ENCODE data around the gene EMD.

Gene EMD

GRCh38 chrX:154417157-154417556, 38.1 kb downstream of the EMD start:
- TF ChIP-seq Cebpa-rat (IDR thresholded peaks at IDR 0.05): no peak
- H3K4me1 ChIP-seq: peaks cover 7% of the 10 kb centered on the region
- no peak overlapping the region for H3K4me3 ChIP-seq
- H3K27me3 ChIP-seq: peaks cover 53% of the 10 kb centered on the region
- H3K27ac ChIP-seq: no peak overlapping the region
- H3K9me3 ChIP-seq: no peaks in the 10 kb centered on the region; the same call in 1 of the 2 replicates
- H3K9ac ChIP-seq: no peak overlapping the region
- H4K20me1 ChIP-seq: peaks cover 16% of the 10 kb centered on the region; the same call in 1 of the 2 replicates
- no peak overlapping the region for H3K4me2 ChIP-seq
- peaks cover 22% of the 10 kb centered on the region; the same call in 1 of the 2 replicates for H3K36me3 ChIP-seq

- H4K20me1 ChIP-seq: peaks cover 16% of the 10 kb centered on the region; the same call in 1 of the 2 replicates
- H3K27me3 ChIP-seq: peaks cover 53% of the 10 kb centered on the region
- no peaks in the 10 kb centered on the region for H3K9me3 ChIP-seq
- H3K9ac ChIP-seq: no peak overlapping the region
- no peak overlapping the region for H3K27ac ChIP-seq
- no peak for TF ChIP-seq Cebpa-rat (IDR thresholded peaks at IDR 0.05)
- no peak overlapping the region for H3K4me2 ChIP-seq
- H3K4me1 ChIP-seq: no peaks in the 10 kb centered on the region
- H3K36me3 ChIP-seq: peaks cover 14% of the 10 kb centered on the region; the same call in 1 of the 2 replicates
- no peak overlapping the region for H3K4me3 ChIP-seq
These were observed 40.1 kb downstream of the EMD start for GRCh38 chrX:154419189-154419588.

- H3K4me2 ChIP-seq: no peak overlapping the region
- H3K36me3 ChIP-seq: peaks cover 14% of the 10 kb centered on the region; the same call in 1 of the 2 replicates
- H3K4me3 ChIP-seq: no peak overlapping the region
- H3K9me3 ChIP-seq: no peaks in the 10 kb centered on the region
- no peak overlapping the region for H3K9ac ChIP-seq
- no peaks in the 10 kb centered on the region for H3K4me1 ChIP-seq
- H4K20me1 ChIP-seq: peaks cover 16% of the 10 kb centered on the region; the same call in 1 of the 2 replicates
- no peak for TF ChIP-seq Cebpa-rat (IDR thresholded peaks at IDR 0.05)
- peaks cover 53% of the 10 kb centered on the region for H3K27me3 ChIP-seq
- H3K27ac ChIP-seq: no peak overlapping the region
These were observed 40.8 kb downstream of the EMD start for GRCh38 chrX:154419688-154420401.

- H3K27me3 ChIP-seq: peaks cover 53% of the 10 kb centered on the region
- no peak for TF ChIP-seq Cebpa-rat (IDR thresholded peaks at IDR 0.05)
- H3K4me3 ChIP-seq: no peak overlapping the region
- no peaks in the 10 kb centered on the region for H3K4me1 ChIP-seq
- H4K20me1 ChIP-seq: peaks cover 16% of the 10 kb centered on the region; the same call in 1 of the 2 replicates
- no peaks in the 10 kb centered on the region for H3K9me3 ChIP-seq
- no peak overlapping the region for H3K4me2 ChIP-seq
- H3K27ac ChIP-seq: no peak overlapping the region
- H3K9ac ChIP-seq: no peak overlapping the region
- peaks cover 10% of the 10 kb centered on the region; the same call in 1 of the 2 replicates for H3K36me3 ChIP-seq
These were observed 41.3 kb downstream of the EMD start for GRCh38 chrX:154420402-154420756.

GRCh38 chrX:154426916-154427770, 48.0 kb downstream of the EMD start:
- no peak for TF ChIP-seq Cebpa-rat (IDR thresholded peaks at IDR 0.05)
- peaks cover 18% of the 10 kb centered on the region; the same call in 1 of the 2 replicates for H3K9me3 ChIP-seq
- H3K4me3 ChIP-seq: no peak overlapping the region
- peaks cover 5% of the 10 kb centered on the region; the same call in 1 of the 2 replicates for H3K27me3 ChIP-seq
- H3K4me1 ChIP-seq: peaks cover 36% of the 10 kb centered on the region
- no peak overlapping the region for H3K27ac ChIP-seq
- H4K20me1 ChIP-seq: peaks cover 6% of the 10 kb centered on the region
- no peak overlapping the region for H3K9ac ChIP-seq
- peak overlapping the region; percentile 67 for H3K4me2 ChIP-seq
- peaks cover 12% of the 10 kb centered on the region for H3K36me3 ChIP-seq

GRCh38 chrX:154428176-154429171, 49.4 kb downstream of the EMD start, which contains the start of gene ATP6AP1:
Gene ATP6AP1 (plus strand): TSS chrX:154428677. CDS start chrX:154428693, 16 bp downstream.
- H3K27me3 ChIP-seq: peaks cover 14% of the 10 kb centered on the region; the same call in 1 of the 2 replicates

GRCh38 chrX:154429711-154430110, 50.6 kb downstream of the EMD start:
- Histone ChIP-seq H3K27me3 (peaks cover 17% of the 10 kb centered on the region; the same call in 1 of the 2 replicates), H3K36me3 (peaks cover 38% of the 10 kb centered on the region), H3K27ac (no peak overlapping the region), H3K9me3 (peaks cover 18% of the 10 kb centered on the region; the same call in 1 of the 2 replicates), H3K4me3 (peak overlapping the region; percentile 78; the same call in 1 of the 2 replicates), H4K20me1 (peaks cover 9% of the 10 kb centered on the region), H3K4me1 (peaks cover 36% of the 10 kb centered on the region), H3K9ac (no peak overlapping the region), H3K4me2 (peak overlapping the region; percentile 77)
- no peak for TF ChIP-seq Cebpa-rat (IDR thresholded peaks at IDR 0.05)

More at GRCh38 chrX:154428176-154429171, 49.4 kb downstream of the EMD start, which contains the start of gene ATP6AP1:
- TF ChIP-seq Cebpa-rat (IDR thresholded peaks at IDR 0.05): no peak
- H3K4me2 ChIP-seq: peak within 1 kb of the TSS; percentile 77
- H3K9me3 ChIP-seq: peaks cover 18% of the 10 kb centered on the region; the same call in 1 of the 2 replicates
- H3K9ac ChIP-seq: peak within 1 kb of the TSS; percentile 79
- H3K27ac ChIP-seq: peak within 1 kb of the TSS; percentile 74
- H3K36me3 ChIP-seq: peaks cover 26% of the 10 kb centered on the region
- H4K20me1 ChIP-seq: peaks cover 9% of the 10 kb centered on the region
- H3K4me3 ChIP-seq: peak within 1 kb of the TSS; percentile 78
- peaks cover 36% of the 10 kb centered on the region for H3K4me1 ChIP-seq

- no peak for TF ChIP-seq Cebpa-rat (IDR thresholded peaks at IDR 0.05)
- no peak overlapping the region for H3K9ac ChIP-seq
- peaks cover 18% of the 10 kb centered on the region; the same call in 1 of the 2 replicates for H3K9me3 ChIP-seq
- H4K20me1 ChIP-seq: peaks cover 9% of the 10 kb centered on the region
- H3K4me2 ChIP-seq: peak overlapping the region; percentile 77
- no peak overlapping the region for H3K27ac ChIP-seq
- H3K4me3 ChIP-seq: no peak overlapping the region
- H3K27me3 ChIP-seq: peaks cover 17% of the 10 kb centered on the region; the same call in 1 of the 2 replicates
- peaks cover 36% of the 10 kb centered on the region for H3K4me1 ChIP-seq
- peaks cover 46% of the 10 kb centered on the region for H3K36me3 ChIP-seq
These were observed 51.4 kb downstream of the EMD start for GRCh38 chrX:154430479-154430878.

All from BLaER1 (cell line).